GM06990 (cell line): ENCODE data around the gene AQP3.
"Not testable (repeated sequence)": the region's sequence is repeated elsewhere in the genome, so short reads cannot be mapped to it uniquely, and the experiment has no call there.

Source experiments
- DNase-seq: peaks from one replicate; pipeline ENCODE4 v3.0.0-alpha.2; 2011; ENCODE audit not compliant: insufficient read length; ENCODE audit errors: extremely low read depth
- H3K27me3 ChIP-seq: replicated peaks from 2 replicates; pipeline ENCODE4 v1.6.0; 2011; ENCODE audit warnings: low read length; ENCODE audit not compliant: control insufficient read depth, insufficient read depth
- H3K36me3 ChIP-seq: 2 replicates; pipeline ENCODE4 v1.5.1; 2011; ENCODE audit warnings: low read length; ENCODE audit not compliant: control insufficient read depth, insufficient read depth
- H3K4me3 ChIP-seq: replicated peaks from 2 replicates; pipeline ENCODE4 v1.5.1; 2011; ENCODE audit warnings: low read depth, mild to moderate bottlenecking, control low read depth, low read length
- TF ChIP-seq, protein P1 (sequence below): IDR thresholded peaks from 2 replicates; pipeline ENCODE4 v1.5.1; 2011; ENCODE audit warnings: low read length, control low read depth, mild to moderate bottlenecking, inconsistent platforms; ENCODE audit not compliant: insufficient read depth, poor library complexity, severe bottlenecking

The AQP3 gene

DNA sequence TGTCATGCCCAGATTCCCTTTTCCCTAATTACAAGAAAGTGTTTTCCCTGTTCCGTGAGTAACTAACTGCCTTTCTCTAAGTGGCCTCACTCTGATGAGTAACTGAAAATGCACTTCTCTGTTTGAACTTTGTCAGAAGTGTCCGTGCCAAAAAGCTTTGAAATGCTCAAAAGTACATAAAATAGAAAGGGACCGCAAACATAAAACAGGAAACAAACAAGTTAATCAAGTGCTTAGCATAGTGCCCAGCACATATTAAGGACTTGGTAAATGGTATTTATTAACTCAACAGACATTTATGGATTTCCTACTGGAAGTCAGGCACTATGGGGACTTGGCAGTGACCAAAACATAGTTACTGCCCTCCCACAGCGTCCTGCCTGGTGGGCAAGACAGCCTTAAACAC, 22.3 kb downstream of the AQP3 start:
- Histone ChIP-seq H3K4me3 (no peak overlapping the region), H3K36me3 (no peaks in the 10 kb centered on the region), H3K27me3 (no peaks in the 10 kb centered on the region)
- TF ChIP-seq, protein P1, sequence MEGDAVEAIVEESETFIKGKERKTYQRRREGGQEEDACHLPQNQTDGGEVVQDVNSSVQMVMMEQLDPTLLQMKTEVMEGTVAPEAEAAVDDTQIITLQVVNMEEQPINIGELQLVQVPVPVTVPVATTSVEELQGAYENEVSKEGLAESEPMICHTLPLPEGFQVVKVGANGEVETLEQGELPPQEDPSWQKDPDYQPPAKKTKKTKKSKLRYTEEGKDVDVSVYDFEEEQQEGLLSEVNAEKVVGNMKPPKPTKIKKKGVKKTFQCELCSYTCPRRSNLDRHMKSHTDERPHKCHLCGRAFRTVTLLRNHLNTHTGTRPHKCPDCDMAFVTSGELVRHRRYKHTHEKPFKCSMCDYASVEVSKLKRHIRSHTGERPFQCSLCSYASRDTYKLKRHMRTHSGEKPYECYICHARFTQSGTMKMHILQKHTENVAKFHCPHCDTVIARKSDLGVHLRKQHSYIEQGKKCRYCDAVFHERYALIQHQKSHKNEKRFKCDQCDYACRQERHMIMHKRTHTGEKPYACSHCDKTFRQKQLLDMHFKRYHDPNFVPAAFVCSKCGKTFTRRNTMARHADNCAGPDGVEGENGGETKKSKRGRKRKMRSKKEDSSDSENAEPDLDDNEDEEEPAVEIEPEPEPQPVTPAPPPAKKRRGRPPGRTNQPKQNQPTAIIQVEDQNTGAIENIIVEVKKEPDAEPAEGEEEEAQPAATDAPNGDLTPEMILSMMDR: no peak
- DNase-seq: no peak

DNA sequence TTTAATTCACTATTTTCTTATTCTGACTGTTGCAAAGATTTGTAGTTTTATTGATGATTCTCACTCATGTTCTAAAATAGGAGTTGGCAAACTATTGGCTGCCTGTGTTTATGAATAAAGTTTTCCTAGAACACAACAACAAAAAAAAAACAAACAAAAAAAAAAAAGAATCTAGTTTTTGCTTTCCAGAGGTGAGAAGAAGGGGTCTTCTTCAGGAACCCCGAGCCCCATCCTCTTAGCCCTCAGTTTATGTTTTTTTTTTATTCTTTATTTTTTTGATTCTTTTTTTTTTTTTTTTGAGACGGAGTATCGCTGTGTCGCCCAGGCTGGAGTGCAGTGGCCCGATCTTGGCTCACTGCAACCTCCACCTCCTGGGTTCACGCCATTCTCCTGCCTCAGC, 22.9 kb downstream of the AQP3 start:
- H3K27me3 ChIP-seq, DNase-seq, H3K36me3 ChIP-seq: not testable (repeated sequence)

DNA sequence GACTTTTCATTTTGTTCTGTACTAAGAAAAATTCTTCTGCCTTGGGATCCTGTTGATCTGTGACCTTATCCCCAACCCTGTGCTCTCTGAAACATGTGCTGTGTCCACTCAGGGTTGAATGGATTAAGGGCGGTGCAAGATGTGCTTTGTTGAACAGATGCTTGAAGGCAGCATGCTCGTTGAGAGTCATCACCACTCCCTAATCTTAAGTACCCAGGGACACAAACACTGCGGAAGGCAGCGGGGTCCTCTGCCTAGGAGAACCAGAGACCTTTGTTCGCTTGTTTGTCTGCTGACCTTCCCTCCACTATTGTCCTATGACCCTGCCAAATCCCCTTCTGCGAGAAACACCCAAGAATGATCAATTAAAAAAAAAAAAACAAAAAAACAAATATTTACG, 23.4 kb downstream of the AQP3 start:
- DNase-seq, H3K4me3 ChIP-seq, H3K27me3 ChIP-seq, H3K36me3 ChIP-seq: not testable (repeated sequence)

More for the DNA sequence above, 22.9 kb downstream of the AQP3 start:
- H3K4me3 ChIP-seq: not testable (repeated sequence)

DNA sequence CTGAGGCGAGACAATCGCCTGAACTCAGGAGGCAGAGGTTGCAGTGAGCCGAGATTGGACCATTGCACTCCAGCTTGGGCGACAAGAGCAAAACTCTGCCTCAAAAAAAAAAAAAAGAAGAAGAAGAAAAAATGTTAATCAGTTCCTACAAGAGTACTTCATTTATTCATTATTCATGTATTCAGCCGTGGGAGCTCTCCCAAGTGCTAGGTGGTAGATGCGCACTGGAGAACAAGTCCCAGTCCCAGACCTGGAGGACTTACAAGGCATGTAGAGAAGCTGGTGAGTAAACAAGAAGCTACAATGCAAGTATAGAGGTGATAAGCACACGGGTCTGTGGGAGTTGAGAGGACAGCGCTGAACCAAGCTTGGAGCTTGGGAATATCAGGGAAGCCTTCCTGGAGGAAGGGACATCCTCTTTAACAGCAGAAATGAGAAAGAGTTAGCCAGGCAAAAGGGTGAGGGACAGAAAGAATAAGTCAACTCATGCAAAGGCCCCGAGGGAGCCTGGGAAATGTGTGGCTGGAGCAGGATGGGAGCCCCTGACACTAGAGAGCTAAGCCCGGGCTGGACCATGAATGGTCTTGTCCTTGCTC, 27.6 kb downstream of the AQP3 start:
- TF ChIP-seq, protein P1: no peak
- H3K36me3 ChIP-seq: no peaks in the 10 kb centered on the region
- H3K27me3 ChIP-seq: peaks cover 2% of the 10 kb centered on the region; the same call in 1 of the 2 replicates
- DNase-seq: no peak
- H3K4me3 ChIP-seq: no peak overlapping the region

DNA sequence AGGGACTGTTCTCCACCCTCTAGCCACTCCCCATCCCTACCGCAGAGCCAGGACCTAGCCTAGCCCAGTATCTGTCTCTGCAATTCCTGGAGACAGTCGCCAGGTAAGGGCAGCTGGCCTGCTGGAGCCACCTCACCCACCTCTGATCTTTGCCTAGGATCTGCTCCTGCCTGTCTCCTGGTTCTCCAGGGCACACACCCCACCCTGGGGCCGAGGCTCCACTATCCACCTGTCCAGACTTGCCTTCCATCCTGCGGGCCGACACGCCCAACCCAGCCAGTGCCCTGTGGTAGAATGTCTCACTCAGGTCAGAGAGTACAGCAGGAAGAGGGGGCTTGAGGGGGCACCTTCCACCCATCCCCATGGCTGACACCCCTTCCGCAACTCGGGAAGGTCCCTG, 29.3 kb downstream of the AQP3 start:
- H3K36me3 ChIP-seq: no peaks in the 10 kb centered on the region
- H3K4me3 ChIP-seq: no peak overlapping the region
- peaks cover 2% of the 10 kb centered on the region; the same call in 1 of the 2 replicates for H3K27me3 ChIP-seq
- TF ChIP-seq, protein P1: no peak
- no peak for DNase-seq

DNA sequence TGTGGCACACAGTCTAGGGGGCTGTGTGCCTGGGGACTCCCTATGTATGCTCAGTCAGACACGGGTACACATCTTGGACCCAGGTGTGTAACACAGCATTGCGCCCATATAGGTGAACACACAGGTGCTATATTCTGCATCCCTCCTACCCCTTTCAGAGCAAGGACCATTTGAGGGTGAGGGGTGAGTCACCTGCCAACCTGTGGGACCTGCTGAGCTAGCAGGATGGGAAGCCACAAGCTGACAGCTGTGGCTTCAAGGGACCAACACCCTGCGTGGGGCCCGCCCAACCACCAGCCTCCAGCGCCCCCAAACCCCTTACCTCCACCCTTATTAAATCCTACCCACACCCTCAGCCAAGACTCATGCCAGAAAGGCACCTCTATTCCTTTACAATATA, 30.4 kb downstream of the AQP3 start:
- TF ChIP-seq, protein P1: no peak
- peaks cover 2% of the 10 kb centered on the region; the same call in 1 of the 2 replicates for H3K27me3 ChIP-seq

More for the DNA sequence above, 30.4 kb downstream of the AQP3 start:
- no peak overlapping the region for H3K4me3 ChIP-seq
- no peak for DNase-seq
- no peaks in the 10 kb centered on the region for H3K36me3 ChIP-seq
